HUES64 (cell line): Measurements from ENCODE around the gene ORC6.

Experiments used
- H3K27ac ChIP-seq: 2 replicates; pipeline ENCODE4 v1.7.0; 2013; ENCODE audit warnings: low read depth, low read length, inconsistent platforms
- H3K27me3 ChIP-seq: 2 replicates; pipeline ENCODE4 v1.6.1; 2013; ENCODE audit warnings: mild to moderate bottlenecking, low read length; ENCODE audit not compliant: insufficient read depth
- H3K36me3 ChIP-seq: 2 replicates; pipeline ENCODE4 v1.6.1; 2013; ENCODE audit warnings: mild to moderate bottlenecking, low read length; ENCODE audit not compliant: insufficient read depth
- H3K4me1 ChIP-seq: 2 replicates; pipeline ENCODE4 v1.6.1; 2013; ENCODE audit warnings: mild to moderate bottlenecking, low read length, moderate library complexity; ENCODE audit not compliant: insufficient read depth
- H3K4me3 ChIP-seq: 2 replicates; pipeline ENCODE4 v1.5.1; 2013; ENCODE audit warnings: mild to moderate bottlenecking, low read length, moderate library complexity
- H3K9ac ChIP-seq: 2 replicates; pipeline ENCODE4 v1.6.1; 2013; ENCODE audit warnings: mild to moderate bottlenecking, low read depth, low read length
- H3K9me3 ChIP-seq: 2 replicates; pipeline ENCODE4 v1.6.1; 2013; ENCODE audit warnings: low read depth, low read length; ENCODE audit not compliant: insufficient read depth
- WGBS: fragments of 150-250, 120-280 bp; methylation state at CpG from one replicate; pipeline ENCODE4 v1.1.7; 2013; ENCODE audit warnings: missing lambda C conversion rate; 5-methylcytosine and 5-hydroxymethylcytosine counted together

The ORC6 gene

DNA sequence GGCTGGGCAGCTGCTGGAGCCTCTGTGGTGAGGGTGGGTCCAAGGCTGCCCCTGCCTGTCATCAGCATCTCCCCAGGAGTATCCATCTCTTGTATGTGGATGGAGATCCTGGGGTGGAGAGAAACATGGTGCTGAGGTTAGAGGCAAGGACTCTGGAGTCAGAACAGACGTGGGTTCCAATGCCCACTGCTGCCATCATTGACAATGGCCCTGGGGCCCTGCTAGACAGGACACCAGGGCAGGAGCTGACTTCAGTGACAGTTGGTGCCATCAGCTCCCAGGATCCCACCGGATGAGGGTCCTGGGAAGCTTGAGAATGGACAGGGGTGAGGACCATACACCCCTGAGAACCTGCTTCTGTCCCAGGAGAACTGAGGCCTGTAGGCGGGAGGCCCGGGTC, 43.1 kb downstream of the ORC6 start:
- Histone ChIP-seq H3K4me3 (no peak overlapping the region), H3K4me1 (no peaks in the 10 kb centered on the region), H3K27ac (no peak overlapping the region), H3K27me3 (no peaks in the 10 kb centered on the region), H3K36me3 (no peaks in the 10 kb centered on the region), H3K9ac (no peak overlapping the region), H3K9me3 (no peaks in the 10 kb centered on the region)
- 86% methylated on average over 4 of the region's 4 CpGs for WGBS

DNA sequence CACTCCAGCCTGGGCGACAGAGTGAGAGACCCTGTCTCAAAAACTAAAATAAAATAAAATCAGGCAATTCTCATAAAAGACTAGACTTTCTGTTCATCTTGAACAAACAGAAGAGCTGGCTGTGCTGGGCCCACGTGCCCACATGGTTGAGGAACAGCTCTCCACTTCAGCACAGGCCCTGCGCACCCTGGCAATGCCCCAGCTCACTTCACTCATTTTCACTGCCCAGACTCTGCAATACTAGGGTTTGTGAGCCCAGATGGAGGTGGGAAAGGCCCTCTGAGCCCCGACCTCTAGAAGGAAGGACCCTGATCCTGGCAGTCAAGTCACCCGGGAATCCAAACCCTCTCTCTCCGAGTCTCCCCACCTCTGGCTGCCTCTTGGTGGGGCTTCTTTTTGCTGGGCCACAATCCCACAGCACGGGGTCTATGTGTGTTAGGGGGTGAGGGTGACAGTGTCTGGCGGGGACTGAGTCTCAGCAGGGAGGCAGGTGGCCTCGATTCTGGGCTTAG, 43.9 kb downstream of the ORC6 start:
- Histone ChIP-seq H3K27me3 (no peaks in the 10 kb centered on the region), H3K36me3 (no peaks in the 10 kb centered on the region), H3K4me1 (no peaks in the 10 kb centered on the region), H3K9me3 (no peaks in the 10 kb centered on the region), H3K27ac (no peak overlapping the region), H3K4me3 (no peak overlapping the region), H3K9ac (no peak overlapping the region)
- 89% methylated on average over 9 of the region's 9 CpGs for WGBS

DNA sequence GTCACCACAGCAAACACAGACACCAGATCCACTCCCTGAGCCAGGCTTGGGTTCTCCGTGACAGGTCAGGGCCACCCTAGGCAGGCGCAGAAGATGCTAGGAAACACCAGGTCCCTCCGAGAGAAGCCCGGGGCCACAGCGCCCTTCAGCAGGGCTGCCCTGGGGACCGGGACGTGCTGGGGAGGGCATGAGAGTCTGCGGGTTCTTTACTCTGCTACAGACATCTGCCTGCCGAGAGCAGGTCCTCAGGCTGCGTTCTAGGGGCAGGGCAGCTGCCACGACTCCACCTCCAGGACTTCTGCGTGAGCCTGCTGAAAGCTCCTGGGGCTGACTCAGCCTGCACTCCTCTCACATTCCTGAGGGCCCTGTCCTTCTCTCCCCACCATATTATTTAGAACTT, 47.2 kb downstream of the ORC6 start:
- Histone ChIP-seq H3K27ac (no peak overlapping the region), H3K9ac (no peak overlapping the region), H3K9me3 (no peaks in the 10 kb centered on the region), H3K4me3 (no peak overlapping the region), H3K27me3 (no peaks in the 10 kb centered on the region), H3K36me3 (no peaks in the 10 kb centered on the region), H3K4me1 (no peaks in the 10 kb centered on the region)
- 68% methylated on average over 12 of the region's 12 CpGs for WGBS

DNA sequence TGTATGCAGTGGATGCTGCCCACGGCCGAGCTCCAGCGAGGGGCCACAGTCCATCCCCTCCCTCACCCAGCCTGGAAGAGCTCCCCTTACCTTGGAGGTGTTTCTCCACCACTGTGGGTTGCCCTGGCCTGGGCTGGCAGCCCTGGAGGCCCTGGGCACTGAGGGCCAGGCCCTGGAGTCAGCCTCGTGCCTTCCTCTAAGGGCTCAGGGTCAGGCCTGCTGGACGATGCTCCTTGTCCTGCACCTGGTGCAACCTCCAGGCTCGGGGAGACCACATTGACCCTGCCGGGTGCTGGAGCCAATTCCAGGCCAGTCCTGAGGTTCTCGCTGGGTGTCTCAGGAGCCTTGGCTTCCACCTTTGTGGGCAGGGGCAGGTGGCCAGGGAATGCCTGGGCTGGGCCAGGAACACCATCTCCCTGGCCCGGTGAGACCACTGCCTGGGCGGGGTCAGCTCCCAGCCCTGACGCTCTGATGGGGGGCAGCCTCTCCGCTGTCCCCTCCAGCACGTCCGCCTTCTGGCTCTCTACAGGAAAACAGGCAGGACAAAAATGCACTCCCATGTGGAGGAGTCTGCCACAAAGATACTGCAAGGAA, 48.3 kb downstream of the ORC6 start:
- H3K4me1 ChIP-seq: no peaks in the 10 kb centered on the region
- WGBS: 90% methylated on average over 14 of the region's 14 CpGs
- H3K27me3 ChIP-seq: no peaks in the 10 kb centered on the region
- no peak overlapping the region for H3K9ac ChIP-seq
- no peak overlapping the region for H3K4me3 ChIP-seq
- H3K27ac ChIP-seq: no peak overlapping the region
- no peaks in the 10 kb centered on the region for H3K36me3 ChIP-seq
- H3K9me3 ChIP-seq: no peaks in the 10 kb centered on the region

DNA sequence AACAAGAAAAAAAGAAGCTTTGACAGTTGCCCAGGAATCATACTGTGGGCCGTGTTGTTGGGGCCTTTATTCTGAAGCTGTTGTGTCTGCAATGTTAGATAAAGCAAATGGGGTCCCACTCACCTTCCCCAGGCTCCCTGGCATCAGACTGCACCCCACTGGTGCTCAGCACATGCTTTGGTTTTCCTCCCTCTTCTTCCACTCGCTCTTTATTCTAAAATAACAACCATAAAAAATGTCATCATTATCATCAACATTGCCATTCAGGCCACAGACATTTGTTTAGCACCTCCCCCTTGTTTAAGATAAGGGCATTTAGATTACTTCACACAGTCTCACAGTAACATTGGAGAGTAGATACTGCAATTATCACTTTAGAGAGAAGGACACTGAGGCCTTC, 50.5 kb downstream of the ORC6 start:
- no peak overlapping the region for H3K9ac ChIP-seq

DNA sequence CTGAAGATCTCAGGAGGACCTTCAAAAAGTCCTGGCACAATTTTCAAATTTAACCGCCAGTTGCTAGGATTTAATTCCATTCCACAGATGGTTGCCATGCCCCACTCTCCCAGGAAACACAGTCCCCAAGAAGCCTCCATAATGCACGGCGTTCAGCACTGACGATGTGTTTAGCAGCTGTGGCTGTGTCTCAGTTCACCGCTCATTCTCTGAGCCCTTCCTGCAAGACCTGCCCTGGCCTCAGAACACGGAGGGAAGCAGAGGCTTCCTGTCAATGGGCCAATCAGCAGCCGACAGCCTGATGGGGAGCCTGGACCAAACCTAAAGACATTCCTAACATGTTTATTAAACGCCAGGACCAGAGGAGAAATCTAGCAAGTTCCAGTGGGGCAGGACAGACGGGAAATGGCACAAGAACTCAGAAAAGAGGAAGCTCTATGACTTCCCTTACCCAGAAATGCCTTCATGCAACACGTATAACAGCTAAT, 53.8 kb downstream of the ORC6 start:
- Histone ChIP-seq H3K27me3 (no peaks in the 10 kb centered on the region), H3K4me1 (peaks cover 20% of the 10 kb centered on the region), H3K36me3 (no peaks in the 10 kb centered on the region), H3K4me3 (no peak overlapping the region), H3K27ac (no peak overlapping the region), H3K9me3 (no peaks in the 10 kb centered on the region), H3K9ac (no peak overlapping the region)
- WGBS: 79% methylated on average over 10 of the region's 10 CpGs

More for the DNA sequence above, 50.5 kb downstream of the ORC6 start:
- 87% methylated on average over 2 of the region's 2 CpGs for WGBS
- H3K36me3 ChIP-seq: no peaks in the 10 kb centered on the region
- no peak overlapping the region for H3K27ac ChIP-seq
- peaks cover 9% of the 10 kb centered on the region for H3K4me1 ChIP-seq
- H3K4me3 ChIP-seq: no peak overlapping the region
- no peaks in the 10 kb centered on the region for H3K9me3 ChIP-seq
- no peaks in the 10 kb centered on the region for H3K27me3 ChIP-seq

DNA sequence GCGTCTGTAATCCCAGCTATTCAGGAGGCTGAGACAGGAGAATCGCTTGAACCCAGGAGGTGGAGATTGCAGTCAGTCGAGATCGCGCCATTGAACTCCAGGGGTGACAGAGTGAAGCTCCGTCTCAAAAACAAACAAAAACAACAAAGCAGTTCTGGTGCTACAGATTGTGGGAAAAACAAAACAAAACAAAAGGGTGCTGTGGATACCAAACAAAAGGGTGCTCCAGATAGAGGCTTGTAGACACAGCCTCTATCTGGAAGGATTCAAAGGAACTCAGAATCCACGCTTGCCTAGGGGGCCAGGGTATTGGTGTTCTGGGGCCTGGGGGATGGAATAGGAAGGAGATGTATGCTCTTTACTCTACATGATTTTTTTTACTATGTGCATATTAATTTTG, 56.2 kb downstream of the ORC6 start:
- H3K4me3 ChIP-seq: no peak overlapping the region
- no peaks in the 10 kb centered on the region for H3K9me3 ChIP-seq
- no peaks in the 10 kb centered on the region for H3K36me3 ChIP-seq
- 82% methylated on average over 7 of the region's 7 CpGs for WGBS
- H3K27me3 ChIP-seq: no peaks in the 10 kb centered on the region
- H3K9ac ChIP-seq: no peak overlapping the region
- no peak overlapping the region for H3K27ac ChIP-seq
- peaks cover 27% of the 10 kb centered on the region for H3K4me1 ChIP-seq

DNA sequence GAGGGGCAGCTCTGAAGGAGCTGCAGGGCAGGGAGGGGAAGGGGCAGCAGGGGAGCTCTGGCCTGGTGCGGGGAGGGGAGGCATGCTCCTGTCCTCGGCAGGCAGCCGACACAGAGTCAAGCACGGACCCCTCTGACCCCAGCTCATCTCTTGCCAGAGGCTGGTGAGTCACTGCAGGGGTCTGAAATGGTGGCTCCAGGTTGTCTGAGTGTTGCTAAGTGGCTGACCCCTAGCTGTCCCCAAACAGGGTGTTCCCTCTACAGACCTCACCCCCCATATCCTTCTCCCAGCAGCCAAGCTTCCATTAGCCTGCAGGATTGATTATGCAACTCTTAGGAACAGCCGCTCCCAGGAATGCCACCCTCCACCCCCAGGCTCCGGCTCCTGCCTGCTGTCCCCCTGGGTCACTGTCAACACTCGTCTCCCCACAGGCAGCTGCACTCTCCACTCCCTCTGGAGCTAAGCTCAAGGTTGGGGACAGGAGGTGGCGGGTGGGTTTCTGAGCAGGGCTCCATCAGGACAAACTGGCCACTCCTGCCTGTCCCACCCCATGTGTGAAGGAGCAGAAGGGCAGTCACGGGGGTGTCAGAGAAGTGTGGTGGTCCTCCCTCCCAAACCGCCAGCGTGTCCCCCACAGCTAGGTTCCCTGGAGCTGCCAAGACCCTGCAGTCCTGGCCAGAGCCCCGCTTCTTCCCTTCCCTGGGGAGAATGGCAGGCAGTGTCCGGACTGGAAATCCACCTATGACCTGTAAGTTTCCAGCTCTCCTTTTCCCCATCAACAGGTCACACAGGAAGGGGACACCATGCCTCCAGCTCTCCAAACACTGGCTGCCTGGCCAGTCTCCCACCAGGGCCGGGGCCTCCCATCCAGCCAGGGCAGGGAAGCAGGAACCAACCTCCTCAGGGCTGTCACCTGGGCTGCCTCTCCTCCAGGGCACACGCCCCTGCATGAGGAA, 57.6 kb downstream of the ORC6 start:
- Histone ChIP-seq H3K36me3 (no peaks in the 10 kb centered on the region), H3K9ac (no peak overlapping the region), H3K27me3 (no peaks in the 10 kb centered on the region), H3K4me3 (no peak overlapping the region), H3K9me3 (no peaks in the 10 kb centered on the region), H3K27ac (peak overlapping the region; percentile 83), H3K4me1 (peaks cover 27% of the 10 kb centered on the region)
- 73% methylated on average over 15 of the region's 15 CpGs for WGBS
